ENCODE measurements around the gene ELMO3. TPM values are rescaled to one million over a fixed set of nuclear protein-coding genes. Genes with fewer than 3 reads are reported as not detected.
A peak's percentile ranks its signal among the peaks of the same experiment; 100 is the strongest.

ELMO3 gene
- total and polyA plus RNA-seq, 2 of the 4 experiments (the other 2 are of a cell fraction) = 0.36 to 1.6 TPM

- H2AK9ac ChIP-seq (replicated peaks; ENCODE audit: low read depth, low read length, poor library complexity) = peak overlapping the region; percentile 55
- dilution Hi-C loops (cut with HindIII; ENCODE audit: low sequenced_read_pairs, unreplicated experiment) = no loop called here
- BruUV-seq (replicated peaks) = no TSS peak
- H3K79me1 ChIP-seq (ENCODE audit: low read depth in 1 of 2, low read length in 2 of 2) = peaks cover 4 to 16% of the 10 kb centered on the region in 2 experiments; a peak in 3 of 4 replicates
- no peak overlapping the region for H4K91ac ChIP-seq (ENCODE audit: insufficient read depth, low read depth, low read length)
- H3K56ac ChIP-seq (ENCODE audit: extremely low read depth, insufficient read depth, low read length) = no peak overlapping the region
- WGBS, 2 experiments (ENCODE audit: extremely low coverage in 2 of 2, insufficient read length in 1 of 2) = no CpG with 5 or more reads among the region's 18 CpGs
- H3K27me3 ChIP-seq (ENCODE audit: control insufficient read depth, insufficient read depth, low read length) = peaks cover 24% of the 10 kb centered on the region; the same call in 1 of the 2 replicates
- H3K36me3 ChIP-seq (ENCODE audit: control insufficient read depth, insufficient read depth, low read length) = peaks cover 3% of the 10 kb centered on the region; the same call in 1 of the 2 replicates
- H2BK20ac ChIP-seq (ENCODE audit: low read depth, low read length) = no peak overlapping the region
- H2BK15ac ChIP-seq (ENCODE audit: low read depth, low read length) = no peak overlapping the region
- peaks cover 10% of the 10 kb centered on the region for H3K9me1 ChIP-seq (ENCODE audit: insufficient read depth, low read length)
- no peaks in the 10 kb centered on the region for H4K20me1 ChIP-seq (ENCODE audit: insufficient read depth, low read length)
- no peak overlapping the region for H3K23ac ChIP-seq (ENCODE audit: low read depth, low read length)
- no peak overlapping the region for H3K4ac ChIP-seq (ENCODE audit: low read depth, low read length)
- H3K9ac ChIP-seq (ENCODE audit: low read depth, low read length) = no peak overlapping the region
- no peak overlapping the region for H3K14ac ChIP-seq (replicated peaks; ENCODE audit: low read depth, low read length)
- H3K4me2 ChIP-seq (ENCODE audit: low read depth, low read length) = no peak overlapping the region
- no peak for DNase-seq
- H3K4me3 ChIP-seq (ENCODE audit: insufficient read depth, low read depth, low read length) = no peak overlapping the region
- H2AK5ac ChIP-seq (ENCODE audit: low read depth, low read length) = 0 out of 2 replicates have a peak overlapping the region, but pooled peaks have one; percentile 3
- H2BK5ac ChIP-seq (ENCODE audit: low read depth, low read length, poor library complexity, severe bottlenecking) = no peak overlapping the region
- H3K9me3 ChIP-seq (ENCODE audit: control insufficient read depth, insufficient read depth, low read length) = no peaks in the 10 kb centered on the region
- no peak for ATAC-seq (ENCODE audit: low read depth)
- H3K18ac ChIP-seq (ENCODE audit: low read depth, low read length) = no peak overlapping the region
- no peak overlapping the region for H4K5ac ChIP-seq (ENCODE audit: low read depth, low read length)
- H3K27ac ChIP-seq (ENCODE audit: insufficient read depth, low read length) = no peak overlapping the region
- intact Hi-C loops (cut with micrococcal nuclease) = no loop called here
- no peak overlapping the region for H2AFZ ChIP-seq (replicated peaks; ENCODE audit: low read length, poor library complexity)
- peaks cover 34% of the 10 kb centered on the region for H3K4me1 ChIP-seq (ENCODE audit: control insufficient read depth, insufficient read depth, low read length)
- POLR2A ChIA-PET (ENCODE audit: unreplicated experiment) = no interaction called here
- H2BK120ac ChIP-seq (ENCODE audit: low read depth, low read length) = no peak overlapping the region
- in situ Hi-C loops (cut with MboI; ENCODE audit: low sequenced_read_pairs) = no loop called here
- no peak for TF ChIP-seq MAZ (IDR thresholded peaks at IDR 0.05; ENCODE audit: borderline replicate concordance, low read depth, low read length)
- TF ChIP-seq ELK1 (IDR thresholded peaks at IDR 0.05; ENCODE audit: borderline replicate concordance, low read depth, low read length) = no peak
- no peak for TF ChIP-seq RFX5 (IDR thresholded peaks at IDR 0.05; ENCODE audit: low read depth, low read length)
- no peak for TF ChIP-seq MAFK (IDR thresholded peaks at IDR 0.05; ENCODE audit: low read depth, low read length)
- no peak for TF ChIP-seq BHLHE40 (IDR thresholded peaks at IDR 0.05; ENCODE audit: low read depth, low read length)
- no peak for TF ChIP-seq CEBPB (IDR thresholded peaks at IDR 0.05; ENCODE audit: low read depth, low read length)
- TF ChIP-seq, protein P1, sequence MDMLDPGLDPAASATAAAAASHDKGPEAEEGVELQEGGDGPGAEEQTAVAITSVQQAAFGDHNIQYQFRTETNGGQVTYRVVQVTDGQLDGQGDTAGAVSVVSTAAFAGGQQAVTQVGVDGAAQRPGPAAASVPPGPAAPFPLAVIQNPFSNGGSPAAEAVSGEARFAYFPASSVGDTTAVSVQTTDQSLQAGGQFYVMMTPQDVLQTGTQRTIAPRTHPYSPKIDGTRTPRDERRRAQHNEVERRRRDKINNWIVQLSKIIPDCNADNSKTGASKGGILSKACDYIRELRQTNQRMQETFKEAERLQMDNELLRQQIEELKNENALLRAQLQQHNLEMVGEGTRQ (IDR thresholded peaks at IDR 0.05; ENCODE audit: low read depth, low read length) = no peak
- no peak for TF ChIP-seq NFE2L2 (IDR thresholded peaks at IDR 0.05; ENCODE audit: low read depth, low read length)
- CTCF ChIA-PET = no interaction called here
- H4K8ac ChIP-seq (ENCODE audit: low read depth in 2 of 2, low read length in 2 of 2) = no peak overlapping the region
Measured at GRCh38 chr16:67166110-67166547, 32.8 kb upstream of the ELMO3 start.

Measured in IMR-90 (cell line).